NCI-H1436 (cell line): ENCODE data around the gene ACSS3.
"Not testable (repeated sequence)": the region's sequence is repeated elsewhere in the genome, so short reads cannot be mapped to it uniquely, and the experiment has no call there.

Experiments
- DNase-seq: peaks from one replicate; lab custom pipeline; 2025; lab: John Stamatoyannopoulos, UW

Gene ACSS3

GRCh38 chr12:81077686-81078441 lies at the start of gene ACSS3:
Gene ACSS3 (plus strand): TSS chr12:81078079. CDS start chr12:81078121, 42 bp downstream.
- DNase-seq, result no peak

- no peak for DNase-seq
These were observed 43.0 kb upstream of the ACSS3 start for GRCh38 chr12:81034926-81035325.

- peak; percentile 16 for DNase-seq
These were observed 38.6 kb upstream of the ACSS3 start for GRCh38 chr12:81039231-81039630.

GRCh38 chr12:81043979-81044740 lies 33.7 kb upstream of the ACSS3 start:
- no peak for DNase-seq

GRCh38 chr12:81064971-81065370 lies 12.9 kb upstream of the ACSS3 start:
- DNase-seq, result not testable (repeated sequence)

GRCh38 chr12:81070846-81071245 lies 7.0 kb upstream of the ACSS3 start:
- no peak for DNase-seq

GRCh38 chr12:81075539-81075938 lies 2.3 kb upstream of the ACSS3 start:
- no peak for DNase-seq

GRCh38 chr12:81077329-81077685 lies 572 bp upstream of the ACSS3 start:
- no peak for DNase-seq

GRCh38 chr12:81078469-81079196 lies 754 bp downstream of the ACSS3 start:
- DNase-seq, result no peak

- DNase-seq, result no peak
These were observed 1.6 kb downstream of the ACSS3 start for GRCh38 chr12:81079280-81080076.

GRCh38 chr12:81080431-81080983 lies 2.6 kb downstream of the ACSS3 start:
- DNase-seq, result no peak

- no peak for DNase-seq
These were observed 3.8 kb downstream of the ACSS3 start for GRCh38 chr12:81081726-81082125.

- no peak for DNase-seq
These were observed 5.1 kb downstream of the ACSS3 start for GRCh38 chr12:81083018-81083417.

GRCh38 chr12:81083906-81084513 lies 6.1 kb downstream of the ACSS3 start:
- DNase-seq, result no peak

GRCh38 chr12:81084811-81085350 lies 7.0 kb downstream of the ACSS3 start:
- no peak for DNase-seq

GRCh38 chr12:81085832-81086231 lies 8.0 kb downstream of the ACSS3 start:
- DNase-seq, result no peak

GRCh38 chr12:81086342-81086741 lies 8.5 kb downstream of the ACSS3 start:
- DNase-seq, result no peak

GRCh38 chr12:81088221-81088620 lies 10.3 kb downstream of the ACSS3 start:
- no peak for DNase-seq

- no peak for DNase-seq
These were observed 11.5 kb downstream of the ACSS3 start for GRCh38 chr12:81089412-81089811.

- no peak for DNase-seq
These were observed 14.2 kb downstream of the ACSS3 start for GRCh38 chr12:81092053-81092452.
